Pons (tissue), 1 donor: ENCODE results near the gene TMEM86B.
"Not testable (repeated sequence)": the region's sequence is repeated elsewhere in the genome, so short reads cannot be mapped to it uniquely, and the experiment has no call there.

Experiments used
- DNase-seq: peaks from one replicate; pipeline ENCODE4 v3.0.0-alpha.2; 2016; ENCODE audit warnings: low spot score

Gene TMEM86B

GRCh38 chr19:55241935-55242464 is 13.4 kb upstream of the TMEM86B start:
- DNase-seq: no peak

DNA sequence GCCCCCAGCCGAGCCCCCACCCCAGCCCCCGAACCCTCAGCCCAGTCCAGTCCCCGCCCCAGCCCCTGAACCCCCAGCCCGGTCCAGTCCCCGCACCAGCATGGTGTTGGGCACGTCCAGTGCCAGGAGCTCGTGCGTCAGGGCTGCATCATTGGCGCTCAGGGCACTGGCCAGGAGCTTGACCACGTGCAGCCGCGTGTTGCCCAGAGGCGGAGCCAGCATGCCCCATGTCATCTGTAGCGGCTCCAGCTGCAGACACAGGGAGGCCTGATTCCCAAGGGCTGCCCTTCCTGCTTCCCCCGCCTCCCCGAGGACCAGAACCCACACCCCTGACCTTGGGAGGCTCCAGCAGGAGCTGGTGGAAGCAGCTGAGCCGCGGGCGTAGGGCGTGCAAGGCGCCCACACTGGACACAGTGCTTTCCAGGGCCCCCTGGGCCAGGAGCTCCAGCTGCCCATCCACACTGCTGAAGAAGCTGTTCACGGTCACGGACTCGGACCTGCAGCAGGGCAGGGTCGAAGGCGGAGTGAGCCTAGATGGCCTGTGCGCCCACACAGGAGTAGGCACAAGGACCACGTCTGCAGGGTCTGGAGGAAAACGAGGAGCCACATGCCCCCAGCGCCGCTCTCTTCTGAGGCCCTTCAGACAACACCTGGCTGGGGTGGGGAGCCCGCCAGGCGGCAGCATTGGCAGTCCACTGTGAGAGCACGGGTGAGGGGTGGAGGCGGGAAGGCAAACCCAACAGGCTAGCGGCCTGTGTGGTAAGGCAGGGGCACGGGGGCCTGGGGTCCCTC is 12.8 kb upstream of the TMEM86B start:
- no peak for DNase-seq

DNA sequence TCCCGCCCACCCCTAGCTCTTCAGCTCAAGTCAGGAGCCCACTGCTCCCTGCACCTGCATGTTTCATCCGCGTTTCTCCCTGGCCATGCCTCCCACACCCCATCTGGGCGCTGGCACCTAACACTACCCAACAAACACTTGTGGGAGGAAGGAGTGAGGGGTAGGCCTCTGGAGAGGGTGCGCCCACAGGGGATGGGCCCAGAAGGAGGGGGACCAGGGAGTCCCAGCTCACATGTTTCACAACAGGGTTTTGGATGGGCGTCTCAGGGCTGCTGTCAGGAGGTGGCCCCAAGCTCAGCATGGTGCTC is 12.1 kb upstream of the TMEM86B start:
- DNase-seq: no peak

DNA sequence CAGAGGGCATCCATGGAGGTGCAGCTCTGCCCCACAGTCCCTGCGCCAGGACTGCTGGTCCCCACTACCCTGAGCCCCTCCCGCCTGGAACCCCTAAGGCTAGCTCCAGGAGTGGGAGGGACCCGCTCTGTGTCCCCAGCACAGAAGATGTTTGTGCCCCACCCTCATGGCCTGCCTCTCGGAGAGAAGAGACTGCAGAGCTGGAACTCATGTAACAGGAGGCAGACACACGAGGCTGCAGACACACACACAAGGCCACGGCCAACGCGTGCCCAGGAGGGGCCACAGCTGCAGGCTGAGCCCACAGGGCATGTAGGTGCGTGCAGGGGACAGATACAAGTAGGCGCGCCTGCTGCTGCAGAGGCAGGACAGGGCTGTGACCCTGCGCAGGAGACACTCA is 10.4 kb upstream of the TMEM86B start:
- no peak for DNase-seq

GRCh38 chr19:55238030-55238429 is 9.5 kb upstream of the TMEM86B start:
- DNase-seq: no peak

- DNase-seq: no peak
Observed at GRCh38 chr19:55232986-55233385, 4.4 kb upstream of the TMEM86B start.

GRCh38 chr19:55232286-55232602 is 3.7 kb upstream of the TMEM86B start:
- no peak for DNase-seq

DNA sequence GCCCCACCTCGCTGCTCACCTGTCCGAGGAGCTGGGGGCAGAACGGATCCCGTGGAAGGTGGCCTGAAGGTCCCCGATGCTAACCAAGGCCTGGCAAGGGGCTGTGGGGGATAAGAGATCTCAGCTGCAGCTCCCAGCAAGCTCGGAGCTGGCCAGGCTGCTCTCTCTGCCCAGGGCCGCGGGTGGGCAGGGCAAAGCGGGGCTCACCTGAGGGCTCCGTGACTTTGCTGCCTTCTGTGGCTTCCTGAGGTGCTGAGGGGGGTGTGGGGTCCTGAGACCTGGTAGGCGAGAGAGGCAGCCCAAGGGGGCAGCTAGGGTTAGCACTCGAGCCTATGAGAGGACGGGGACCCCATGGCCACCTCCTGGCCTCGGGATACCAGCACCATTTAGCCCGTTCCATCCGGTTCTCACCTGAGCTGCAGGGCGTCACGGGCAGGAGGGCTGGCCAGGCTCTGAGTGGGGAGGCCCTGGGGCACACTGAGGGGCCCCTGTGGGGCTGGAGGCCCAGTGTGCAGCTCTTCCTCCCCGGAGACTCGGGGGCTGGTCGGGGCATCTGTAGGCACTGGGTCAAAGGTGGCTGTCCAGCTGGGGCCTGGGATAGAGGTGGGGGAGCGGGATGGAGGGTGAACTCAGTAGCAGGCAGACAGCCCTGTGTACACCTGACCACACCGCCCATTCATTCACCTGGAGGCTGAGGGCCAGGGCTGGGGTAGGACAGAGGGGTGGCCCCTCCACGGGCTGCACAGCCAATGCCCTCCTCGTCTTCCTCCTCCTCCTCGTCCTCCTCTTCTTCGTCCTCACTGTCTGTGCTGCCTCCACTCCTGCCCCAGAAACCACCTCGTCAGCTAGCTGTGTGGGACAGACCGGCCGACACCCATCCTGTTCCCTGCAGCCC is 3.1 kb upstream of the TMEM86B start:
- DNase-seq: no peak

GRCh38 chr19:55230780-55231179 is 2.2 kb upstream of the TMEM86B start:
- no peak for DNase-seq

DNA sequence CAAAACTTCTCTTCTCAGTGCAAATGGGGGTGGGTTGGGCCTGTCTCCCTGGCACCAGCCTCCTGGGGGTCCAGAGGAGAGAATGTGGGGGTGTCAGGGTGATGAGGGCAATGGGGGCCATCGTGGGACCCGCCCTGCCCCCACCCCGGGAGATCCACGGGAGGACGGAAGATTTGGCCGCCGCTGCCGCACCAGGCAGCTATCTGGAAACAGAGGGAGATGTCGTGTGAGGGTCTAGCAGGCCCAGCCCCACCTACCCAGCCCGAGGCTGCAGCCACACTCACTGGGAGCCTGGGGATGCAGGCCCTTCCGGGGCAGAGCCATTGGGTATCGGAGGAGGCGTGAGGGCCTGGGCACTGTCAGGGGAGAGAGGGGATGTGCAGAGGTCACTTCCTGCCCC is 1.8 kb upstream of the TMEM86B start:
- no peak for DNase-seq

- no peak for DNase-seq
Observed at GRCh38 chr19:55229789-55230182, 1.2 kb upstream of the TMEM86B start.

- DNase-seq: no peak
Observed at GRCh38 chr19:55229145-55229788, 704 bp upstream of the TMEM86B start.

GRCh38 chr19:55228015-55228391 is 560 bp downstream of the TMEM86B start:
- no peak for DNase-seq

- no peak for DNase-seq
Observed at GRCh38 chr19:55227241-55228014, 1.1 kb downstream of the TMEM86B start.

- no peak for DNase-seq
Observed at GRCh38 chr19:55226788-55227187, 1.8 kb downstream of the TMEM86B start.

DNA sequence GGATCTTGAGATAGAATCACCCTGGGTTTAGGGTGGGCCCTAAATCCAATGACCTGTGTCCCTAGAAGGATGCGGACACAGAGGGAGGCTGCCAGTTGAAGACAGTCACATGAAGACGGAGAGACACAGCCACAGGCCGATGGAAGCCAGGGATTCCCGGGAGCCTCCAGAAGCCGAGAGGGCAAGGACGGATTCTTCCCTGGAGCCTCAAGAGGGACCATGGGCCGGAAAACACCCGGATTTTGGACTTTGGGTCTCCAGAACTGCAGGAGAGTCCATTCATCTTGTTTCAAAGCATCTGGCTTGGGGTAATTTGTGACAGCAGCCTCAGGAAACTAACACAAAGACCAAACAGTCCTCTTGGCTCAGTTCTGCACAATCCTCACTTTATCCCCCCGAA is 2.3 kb downstream of the TMEM86B start:
- no peak for DNase-seq

DNA sequence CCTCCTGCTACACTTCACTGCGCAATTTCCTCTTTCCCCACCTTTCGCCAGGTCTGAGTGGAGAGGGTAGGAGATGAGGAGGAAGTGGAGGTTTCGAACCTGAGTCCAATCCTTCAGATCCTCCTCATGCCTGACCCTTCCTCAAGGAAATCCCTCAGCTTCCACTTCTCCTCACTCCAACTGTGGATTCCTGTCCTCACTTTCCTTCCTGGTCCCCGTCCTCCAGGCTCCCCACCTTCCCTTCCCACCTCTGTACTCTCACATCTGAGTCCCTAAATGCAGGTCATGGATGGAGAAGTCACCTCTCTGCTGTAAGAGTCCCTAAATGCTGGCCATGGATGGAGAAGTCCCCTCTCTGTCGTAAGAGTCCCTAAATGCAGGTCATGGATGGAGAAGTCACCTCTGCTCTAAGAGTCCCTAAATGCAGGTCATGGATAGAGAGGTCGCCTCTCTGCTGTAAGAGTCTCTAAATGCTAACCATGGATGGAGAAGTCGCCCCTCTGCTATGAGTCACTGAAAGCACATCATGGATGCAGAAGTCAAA is 3.1 kb downstream of the TMEM86B start:
- DNase-seq: no peak

- DNase-seq: not testable (repeated sequence)
Observed at GRCh38 chr19:55224679-55225414, 3.7 kb downstream of the TMEM86B start.

DNA sequence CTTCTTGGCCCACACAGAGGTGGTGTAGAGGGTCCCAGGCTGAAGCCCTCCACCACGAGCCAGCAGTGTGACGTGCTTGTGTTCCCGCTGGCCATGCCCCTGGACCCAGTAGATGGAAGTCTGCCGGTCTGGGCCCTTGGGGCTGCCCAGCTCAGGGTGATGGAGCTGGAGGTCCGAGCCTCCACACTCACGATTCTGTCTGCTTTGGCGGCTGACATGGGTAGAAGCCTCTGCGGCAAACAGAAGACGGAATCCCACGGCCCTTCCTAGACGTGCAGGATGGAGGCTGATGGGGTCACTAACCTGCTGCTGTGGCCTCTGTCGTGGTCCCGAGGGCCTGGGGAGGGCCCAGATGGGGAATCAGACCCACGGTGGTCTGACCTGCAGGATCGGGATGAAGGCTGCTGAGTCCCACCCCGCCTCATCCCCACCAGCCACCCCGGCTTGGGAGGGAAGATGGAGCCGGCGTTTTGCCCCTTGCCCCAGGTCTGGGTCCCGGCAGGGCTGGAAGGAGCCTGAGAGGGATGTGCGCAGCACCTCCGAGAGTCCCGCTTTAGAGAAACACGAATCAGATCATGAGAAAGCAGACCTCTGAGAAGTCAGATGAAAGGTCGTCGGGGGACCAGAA is 4.4 kb downstream of the TMEM86B start:
- DNase-seq: no peak

DNA sequence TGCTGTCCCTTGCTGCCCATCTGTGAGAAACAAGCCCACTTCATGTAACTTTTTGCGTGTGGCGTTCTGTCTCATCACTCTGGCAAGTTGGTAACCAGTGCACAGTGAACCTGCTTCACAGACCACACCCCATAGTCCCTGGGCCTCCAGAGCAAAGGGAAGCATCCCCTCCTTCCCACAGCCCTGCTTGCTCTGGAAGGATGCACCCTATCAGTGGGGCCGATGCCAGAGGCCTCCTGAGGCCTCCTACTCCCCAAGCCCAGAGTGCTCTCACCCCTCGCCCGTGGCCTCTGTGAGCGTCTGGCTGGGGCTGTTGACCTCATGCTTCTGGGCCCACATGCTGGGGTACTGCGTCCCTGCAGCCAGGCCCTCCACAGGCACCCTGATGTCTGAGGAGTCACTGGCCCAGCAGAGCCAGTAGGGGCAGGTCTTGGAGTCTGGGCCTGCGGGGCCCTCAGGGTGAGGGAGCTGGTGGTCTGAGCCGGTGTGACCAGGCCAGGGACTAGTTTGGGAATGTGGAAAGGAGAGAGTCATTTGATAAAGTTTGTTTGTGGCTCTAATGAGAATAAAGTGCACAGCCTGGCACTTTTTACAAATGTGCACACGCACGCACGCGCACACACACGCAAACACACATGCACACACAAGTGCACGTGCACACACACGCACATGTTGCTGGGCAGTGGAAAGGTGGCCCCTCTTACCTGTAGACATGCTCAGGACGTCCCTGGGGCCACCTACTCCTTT is 5.1 kb downstream of the TMEM86B start:
- DNase-seq: no peak
